HG03558 (cell line): Measurements from ENCODE around the gene TSEN15.

Source experiments
- ATAC-seq: cut with Tn5 transposase; IDR thresholded peaks from one replicate; pipeline ENCODE4 v1.9.1; 2021; ENCODE audit warnings: moderate number of reproducible peaks; ENCODE audit not compliant: unreplicated experiment; ENCODE audit errors: extremely low read depth

The TSEN15 gene

GRCh38 chr1:184051485-184052193 lies at the start of gene TSEN15:
Gene TSEN15 (plus strand): TSS chr1:184051730. CDS start chr1:184051756, 26 bp downstream.
- ATAC-seq: peak; percentile 86

GRCh38 chr1:184002071-184002470 lies 49.5 kb upstream of the TSEN15 start:
- ATAC-seq: no peak

GRCh38 chr1:184004935-184005334 lies 46.6 kb upstream of the TSEN15 start:
- ATAC-seq: no peak

GRCh38 chr1:184005506-184005905 lies 46.0 kb upstream of the TSEN15 start:
- no peak for ATAC-seq

- no peak for ATAC-seq
Measured at GRCh38 chr1:184010788-184011187, 40.7 kb upstream of the TSEN15 start.

GRCh38 chr1:184012187-184012586 lies 39.3 kb upstream of the TSEN15 start:
- ATAC-seq: no peak

GRCh38 chr1:184014271-184014670 lies 37.3 kb upstream of the TSEN15 start:
- ATAC-seq: no peak

GRCh38 chr1:184016169-184016568 lies 35.4 kb upstream of the TSEN15 start:
- ATAC-seq: no peak

GRCh38 chr1:184017306-184017705 lies 34.2 kb upstream of the TSEN15 start:
- no peak for ATAC-seq

- no peak for ATAC-seq
Measured at GRCh38 chr1:184018622-184019021, 32.9 kb upstream of the TSEN15 start.

- ATAC-seq: no peak
Measured at GRCh38 chr1:184019069-184019468, 32.5 kb upstream of the TSEN15 start.

- no peak for ATAC-seq
Measured at GRCh38 chr1:184019506-184019905, 32.0 kb upstream of the TSEN15 start.

GRCh38 chr1:184020328-184020727 lies 31.2 kb upstream of the TSEN15 start:
- ATAC-seq: no peak

GRCh38 chr1:184020855-184021254 lies 30.7 kb upstream of the TSEN15 start:
- no peak for ATAC-seq

- no peak for ATAC-seq
Measured at GRCh38 chr1:184021728-184022127, 29.8 kb upstream of the TSEN15 start.

GRCh38 chr1:184022668-184023067 lies 28.9 kb upstream of the TSEN15 start:
- no peak for ATAC-seq

- ATAC-seq: no peak
Measured at GRCh38 chr1:184023171-184023570, 28.4 kb upstream of the TSEN15 start.

GRCh38 chr1:184025242-184025675 lies 26.3 kb upstream of the TSEN15 start:
- no peak for ATAC-seq

- ATAC-seq: no peak
Measured at GRCh38 chr1:184027826-184028695, 23.5 kb upstream of the TSEN15 start.

- no peak for ATAC-seq
Measured at GRCh38 chr1:184028854-184029623, 22.5 kb upstream of the TSEN15 start.
